Prostate gland (tissue), 2 donors: ENCODE measurements around the gene HMX3.

Source experiments
- CTCF ChIP-seq, 4 experiments: fragments of 200-600 bp in 2 of 4; fragments of 450-650 bp in 2 of 4; sonication (generic) in 2 of 4; IDR thresholded peaks; 1 replicate in 3 of 4; 2 replicates in 1 of 4; pipeline ENCODE4 v1.5.1; 2016 to 2019; ENCODE audit warnings: antibody characterized with exemption in 4 of 4, mild to moderate bottlenecking in 2 of 4, moderate library complexity in 2 of 4
- POLR2AphosphoS5 ChIP-seq: sonication (generic); formaldehyde crosslinking; IDR thresholded peaks from one replicate; pipeline ENCODE4 v1.6.1; 2017; ENCODE audit warnings: antibody characterized with exemption

- no peak for TF ChIP-seq CTCF (IDR thresholded peaks at IDR 0.05)
- no peak for TF ChIP-seq POLR2AphosphoS5
These were observed 21.4 kb downstream of the HMX3 start for GRCh38 chr10:123157210-123157609.
